ENCODE data around the gene USP33. TPM values are rescaled to one million over a fixed set of nuclear protein-coding genes. Genes with fewer than 3 reads are reported as not detected.
"Not testable (repeated sequence)": the region's sequence is repeated elsewhere in the genome, so short reads cannot be mapped to it uniquely, and the experiment has no call there.

USP33 gene
- total RNA-seq = 49.9 and 53.1 TPM in 2 replicates

DNA sequence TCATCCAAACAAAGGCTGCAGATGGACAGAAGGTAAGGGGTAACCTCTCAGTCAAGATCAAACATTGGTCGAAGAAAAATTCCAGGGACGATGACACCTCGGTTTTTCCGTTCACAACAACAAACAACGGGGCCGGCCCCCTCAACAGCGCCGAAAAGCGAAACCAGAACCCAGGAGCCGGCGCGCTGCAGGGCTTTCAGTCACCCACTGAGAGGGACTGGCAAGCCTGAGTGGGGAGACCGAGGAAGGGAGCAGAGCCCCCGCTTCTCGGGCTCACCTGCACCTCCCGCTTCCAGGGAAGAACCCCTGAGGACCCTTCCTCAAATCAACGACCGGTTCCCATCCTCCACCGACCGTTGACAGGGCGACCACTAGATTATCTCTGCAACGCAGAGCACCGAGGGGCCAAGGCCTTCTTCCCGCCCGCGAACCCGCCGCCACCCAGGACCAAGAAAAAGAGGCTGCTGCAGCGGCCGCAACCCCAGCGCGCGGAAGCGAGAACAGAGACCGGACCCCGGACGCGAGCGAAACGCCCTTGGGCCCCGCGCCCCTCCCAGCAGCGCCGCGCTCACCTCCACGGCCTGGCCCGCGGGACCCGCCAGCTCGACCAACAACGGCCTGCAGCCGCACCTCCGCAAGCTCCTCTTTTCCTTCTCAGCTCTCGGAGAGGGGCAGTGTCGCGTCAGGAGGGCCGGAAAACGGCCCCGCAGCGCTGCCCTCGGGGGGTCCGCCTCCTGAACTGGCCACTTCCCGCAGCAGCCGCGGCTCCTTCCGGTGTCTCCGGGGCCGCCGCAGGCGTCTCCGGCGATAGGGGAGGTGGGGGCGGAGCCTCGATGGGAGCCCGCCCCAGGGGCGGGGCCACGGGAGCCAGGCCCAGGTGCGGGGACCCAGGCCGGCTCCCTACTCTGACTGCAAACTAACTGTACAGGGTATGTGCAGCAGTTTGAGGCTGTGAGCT lies at the start of gene USP33:
USP33 (minus strand) TSS at position 782 of the 958 bp plus-strand sequence. CDS start 18,155 bp downstream, outside the sequence.
- peak; percentile 89 for DNase-seq (ENCODE audit: low spot score)
- H3K9me3 Mint-ChIP-seq = no peaks in the 10 kb centered on the region
- peak within 1 kb of the TSS; percentile 92 for H3K4me3 Mint-ChIP-seq
- H3K27me3 Mint-ChIP-seq (ENCODE audit: insufficient read depth) = peaks cover 2% of the 10 kb centered on the region
- peak within 1 kb of the TSS; percentile 88 for H3K27ac Mint-ChIP-seq
- H3K4me1 Mint-ChIP-seq (ENCODE audit: low read depth) = peaks cover 28% of the 10 kb centered on the region
- H3K36me3 Mint-ChIP-seq (ENCODE audit: low read depth) = peaks cover 5% of the 10 kb centered on the region
- intact Hi-C loops (cut with micrococcal nuclease) = loop anchor here (1.0 to 10.0 kb wide), 5 partner anchors 20 to 545 kb away; partner anchors contain the start of genes FUBP1, MIGA1 and PIGK

DNA sequence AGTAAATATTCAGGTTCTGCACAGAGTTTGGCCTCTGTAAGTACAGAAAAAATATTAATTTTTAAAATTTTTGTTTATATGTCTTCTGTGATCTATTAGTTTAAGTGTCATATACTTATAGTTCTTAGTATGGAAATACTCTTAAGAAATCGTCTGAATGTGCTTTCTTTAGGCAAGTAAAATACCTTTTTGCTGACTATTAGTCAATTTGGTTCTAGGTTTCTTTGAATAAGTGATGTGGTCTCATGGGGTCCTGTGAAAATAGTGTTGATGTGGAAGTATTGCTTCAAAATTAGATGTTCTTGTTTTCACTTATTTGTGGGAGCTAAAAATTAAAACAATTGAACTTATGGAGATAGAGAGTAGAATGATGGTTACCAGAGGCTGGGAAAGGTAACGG lies 43.7 kb upstream of the USP33 start:
- Mint-ChIP-seq H3K27ac (no peak overlapping the region), H3K27me3 (ENCODE audit: insufficient read depth) (no peaks in the 10 kb centered on the region), H3K36me3 (ENCODE audit: low read depth) (peaks cover 18% of the 10 kb centered on the region), H3K9me3 (no peaks in the 10 kb centered on the region), H3K4me1 (ENCODE audit: low read depth) (no peaks in the 10 kb centered on the region), H3K4me3 (no peak overlapping the region)
- DNase-seq (ENCODE audit: low spot score) = no peak
- intact Hi-C loops (cut with micrococcal nuclease) = no loop called here

DNA sequence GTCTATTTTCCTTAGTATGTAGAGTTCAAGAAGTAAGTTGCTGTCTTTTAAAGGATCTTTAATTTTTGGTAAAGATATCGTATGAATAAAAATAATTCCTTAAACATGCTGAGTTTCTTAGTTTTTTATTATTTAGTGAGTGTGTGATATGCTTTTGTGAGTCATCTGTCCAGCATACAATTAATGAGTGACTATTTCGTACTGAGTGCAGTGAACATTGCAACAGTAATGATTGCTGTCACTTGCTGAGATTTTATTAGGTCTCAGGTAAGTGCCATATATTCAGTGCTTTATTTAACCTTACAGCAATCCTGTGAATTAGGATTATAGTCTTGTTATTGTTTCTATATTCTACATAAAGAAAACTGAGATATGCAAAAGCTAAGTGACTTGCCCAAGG lies 42.4 kb upstream of the USP33 start:
- no peaks in the 10 kb centered on the region for H3K27me3 Mint-ChIP-seq (ENCODE audit: insufficient read depth)
- H3K9me3 Mint-ChIP-seq = no peaks in the 10 kb centered on the region
- intact Hi-C loops (cut with micrococcal nuclease) = no loop called here
- no peaks in the 10 kb centered on the region for H3K4me1 Mint-ChIP-seq (ENCODE audit: low read depth)
- H3K27ac Mint-ChIP-seq = no peak overlapping the region
- H3K36me3 Mint-ChIP-seq (ENCODE audit: low read depth) = peaks cover 17% of the 10 kb centered on the region
- no peak for DNase-seq (ENCODE audit: low spot score)
- H3K4me3 Mint-ChIP-seq = no peak overlapping the region

DNA sequence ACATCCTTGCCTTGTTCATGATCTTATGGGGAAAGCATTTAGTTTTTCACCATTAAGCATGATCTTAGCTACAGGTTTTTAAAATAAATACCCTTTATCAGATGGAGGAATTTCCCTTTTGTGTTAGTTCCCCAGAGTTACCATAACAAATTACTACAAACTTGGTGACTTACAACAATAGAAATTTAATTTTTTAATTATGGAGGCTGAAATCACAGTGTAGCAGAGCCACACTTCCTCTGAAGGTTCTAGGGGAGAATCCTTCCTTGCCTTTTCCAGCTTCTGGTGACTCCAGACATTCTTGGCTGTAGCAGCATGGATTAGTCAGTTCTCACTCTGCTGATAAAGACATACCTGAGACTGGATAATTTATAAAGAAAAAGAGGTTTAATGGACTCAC lies 38.3 kb upstream of the USP33 start:
- intact Hi-C loops (cut with micrococcal nuclease) = no loop called here
- Mint-ChIP-seq H3K27ac (no peak overlapping the region), H3K4me3 (no peak overlapping the region), H3K27me3 (ENCODE audit: insufficient read depth) (no peaks in the 10 kb centered on the region), H3K9me3 (no peaks in the 10 kb centered on the region), H3K4me1 (ENCODE audit: low read depth) (no peaks in the 10 kb centered on the region), H3K36me3 (ENCODE audit: low read depth) (peaks cover 9% of the 10 kb centered on the region)
- DNase-seq (ENCODE audit: low spot score) = no peak

DNA sequence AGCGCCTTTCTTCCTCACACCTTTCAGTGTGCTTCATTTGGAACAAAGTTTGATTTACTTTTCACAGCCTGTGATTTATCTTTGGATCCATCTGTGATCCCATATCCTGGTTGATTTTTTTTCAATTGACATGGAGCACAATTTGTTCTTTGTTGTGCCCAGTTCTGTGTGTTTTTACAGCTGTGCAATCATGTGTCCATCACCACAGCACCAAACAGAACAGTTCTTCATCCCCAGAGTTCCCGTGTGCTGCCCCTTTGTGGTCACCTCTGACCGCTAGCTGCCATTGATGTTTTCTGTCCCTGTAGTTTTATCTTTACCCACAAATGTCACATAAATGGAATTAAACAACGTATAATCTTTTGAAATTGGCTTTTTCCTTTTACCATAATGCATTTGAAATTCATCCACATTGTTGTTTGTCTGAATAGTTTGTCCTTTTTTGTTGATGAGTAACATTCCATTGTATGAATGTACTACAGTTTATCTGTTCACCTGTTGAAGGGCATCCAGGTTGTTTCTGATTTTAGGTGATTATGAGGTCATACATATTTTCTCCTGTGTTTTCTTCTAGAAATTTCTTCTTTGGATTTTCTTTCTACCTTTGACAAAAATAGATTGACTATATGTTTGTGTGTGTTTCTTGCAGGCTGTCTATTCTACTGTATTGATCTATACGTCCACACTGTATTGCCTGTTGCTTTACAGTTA lies 37.2 kb upstream of the USP33 start:
- intact Hi-C loops (cut with micrococcal nuclease) = no loop called here
- no peaks in the 10 kb centered on the region for H3K9me3 Mint-ChIP-seq
- peaks cover 12% of the 10 kb centered on the region for H3K36me3 Mint-ChIP-seq (ENCODE audit: low read depth)
- no peaks in the 10 kb centered on the region for H3K27me3 Mint-ChIP-seq (ENCODE audit: insufficient read depth)
- no peak overlapping the region for H3K4me3 Mint-ChIP-seq
- peaks cover 5% of the 10 kb centered on the region for H3K4me1 Mint-ChIP-seq (ENCODE audit: low read depth)
- H3K27ac Mint-ChIP-seq = no peak overlapping the region
- DNase-seq (ENCODE audit: low spot score) = no peak

DNA sequence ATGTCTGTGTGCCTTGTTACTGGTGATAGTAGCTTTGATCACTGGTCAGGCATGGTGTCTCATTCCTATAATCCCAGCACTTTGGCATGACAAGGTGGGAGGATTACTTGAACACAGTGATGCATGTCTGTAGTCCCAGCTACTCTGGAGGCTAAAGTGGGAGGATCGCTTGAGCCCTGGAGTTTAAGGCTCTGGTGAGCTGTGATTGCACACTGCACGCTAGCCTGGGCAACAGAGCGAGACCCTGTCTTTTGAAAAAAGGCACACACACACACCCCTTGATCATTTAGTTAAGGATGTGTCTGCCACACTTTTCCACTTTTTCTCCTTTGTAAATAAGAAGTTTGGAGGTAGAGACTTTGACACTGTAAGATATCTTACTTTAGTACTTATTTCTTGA lies 34.9 kb upstream of the USP33 start:
- H3K4me1 Mint-ChIP-seq (ENCODE audit: low read depth) = peaks cover 5% of the 10 kb centered on the region
- peaks cover 12% of the 10 kb centered on the region for H3K36me3 Mint-ChIP-seq (ENCODE audit: low read depth)
- no peak overlapping the region for H3K4me3 Mint-ChIP-seq
- H3K27ac Mint-ChIP-seq = no peak overlapping the region
- intact Hi-C loops (cut with micrococcal nuclease) = no loop called here
- no peak for DNase-seq (ENCODE audit: low spot score)
- H3K27me3 Mint-ChIP-seq (ENCODE audit: insufficient read depth) = no peaks in the 10 kb centered on the region
- no peaks in the 10 kb centered on the region for H3K9me3 Mint-ChIP-seq

DNA sequence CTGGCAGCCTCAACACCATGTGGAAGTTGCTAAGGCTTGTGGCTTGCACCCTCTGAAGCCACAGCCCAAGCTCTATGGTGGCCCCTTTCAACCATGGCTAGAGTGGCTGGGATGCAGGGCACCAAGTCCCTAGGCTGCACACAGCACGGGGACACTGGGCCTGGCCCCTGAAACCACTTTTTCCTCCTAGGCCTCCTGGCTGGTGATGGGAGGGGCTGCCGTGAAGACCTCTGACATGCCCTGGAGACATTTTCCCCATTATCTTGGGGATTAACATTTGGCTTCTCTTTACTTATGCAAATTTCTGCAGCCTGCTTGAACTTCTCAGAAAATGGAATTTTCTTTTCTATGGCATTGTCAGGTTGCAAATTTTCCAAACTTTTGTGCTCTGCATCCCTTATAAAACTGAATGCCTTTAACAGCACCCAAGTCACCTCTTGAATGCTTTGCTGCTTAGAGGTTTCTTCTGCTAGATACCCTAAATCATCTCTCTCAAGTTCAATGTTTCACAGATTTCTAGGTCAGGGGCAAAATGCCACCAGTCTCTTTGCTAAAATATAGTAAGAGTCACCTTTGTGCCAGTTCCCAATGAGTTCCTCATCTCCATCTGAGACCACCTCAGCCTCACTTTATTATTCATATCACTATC lies 26.6 kb upstream of the USP33 start:
- intact Hi-C loops (cut with micrococcal nuclease) = not testable (repeated sequence)

DNA sequence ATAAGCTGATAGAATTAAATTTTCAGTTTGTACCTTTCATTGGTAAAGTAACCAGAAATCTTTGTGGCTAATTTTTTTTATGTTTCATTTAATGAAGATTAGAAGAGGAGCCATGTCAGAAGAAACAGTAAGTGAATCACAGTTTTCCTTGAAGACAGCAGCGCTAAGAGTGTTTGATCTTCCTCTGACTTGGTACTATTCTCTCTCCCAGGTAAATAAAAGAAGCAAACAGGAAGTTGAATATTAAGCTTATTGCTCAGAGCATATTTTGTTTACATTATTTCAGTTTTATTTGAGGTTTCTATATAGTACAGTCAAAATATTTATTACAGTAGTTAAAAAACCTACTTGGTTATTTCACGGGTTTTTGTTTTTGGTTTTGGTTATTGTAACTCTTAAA lies 23.5 kb upstream of the USP33 start:
- intact Hi-C loops (cut with micrococcal nuclease) = no loop called here
- Mint-ChIP-seq H3K9me3 (peaks cover 8% of the 10 kb centered on the region), H3K4me3 (no peak overlapping the region), H3K4me1 (ENCODE audit: low read depth) (peaks cover 39% of the 10 kb centered on the region), H3K27me3 (ENCODE audit: insufficient read depth) (no peaks in the 10 kb centered on the region), H3K27ac (no peak overlapping the region), H3K36me3 (ENCODE audit: low read depth) (peaks cover 38% of the 10 kb centered on the region)
- DNase-seq (ENCODE audit: low spot score) = no peak

More for the DNA sequence above, 26.6 kb upstream of the USP33 start:
- not testable (repeated sequence) for DNase-seq (ENCODE audit: low spot score); H3K4me3 Mint-ChIP-seq; H3K27me3 Mint-ChIP-seq (ENCODE audit: insufficient read depth); H3K27ac Mint-ChIP-seq; H3K9me3 Mint-ChIP-seq
- peaks cover 17% of the 10 kb centered on the region for H3K4me1 Mint-ChIP-seq (ENCODE audit: low read depth)
- peaks cover 41% of the 10 kb centered on the region for H3K36me3 Mint-ChIP-seq (ENCODE audit: low read depth)

DNA sequence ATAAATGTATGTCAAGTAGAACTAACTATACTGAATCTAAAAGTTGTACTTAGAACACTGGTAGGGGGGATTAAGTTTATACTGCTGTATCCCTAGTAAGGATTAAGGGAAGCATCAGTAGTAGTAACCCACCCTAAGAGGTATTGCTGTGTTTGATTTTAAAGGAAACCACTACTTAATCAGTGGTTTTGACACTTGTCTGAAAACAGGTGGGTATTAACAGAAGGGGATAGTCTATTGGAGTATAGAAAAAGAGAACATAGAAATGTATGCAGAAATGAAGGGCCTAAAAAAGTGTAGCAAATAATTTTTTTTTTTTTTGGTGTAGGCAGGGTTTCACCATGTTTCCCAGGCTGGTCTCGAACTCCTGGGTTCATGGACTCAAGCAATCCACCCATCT lies 22.0 kb upstream of the USP33 start:
- DNase-seq (ENCODE audit: low spot score) = no peak
- Mint-ChIP-seq H3K36me3 (ENCODE audit: low read depth) (peaks cover 32% of the 10 kb centered on the region), H3K4me1 (ENCODE audit: low read depth) (peaks cover 39% of the 10 kb centered on the region), H3K27ac (no peak overlapping the region), H3K9me3 (peaks cover 6% of the 10 kb centered on the region), H3K27me3 (ENCODE audit: insufficient read depth) (peaks cover 2% of the 10 kb centered on the region), H3K4me3 (peak overlapping the region; percentile 98)
- intact Hi-C loops (cut with micrococcal nuclease) = no loop called here

DNA sequence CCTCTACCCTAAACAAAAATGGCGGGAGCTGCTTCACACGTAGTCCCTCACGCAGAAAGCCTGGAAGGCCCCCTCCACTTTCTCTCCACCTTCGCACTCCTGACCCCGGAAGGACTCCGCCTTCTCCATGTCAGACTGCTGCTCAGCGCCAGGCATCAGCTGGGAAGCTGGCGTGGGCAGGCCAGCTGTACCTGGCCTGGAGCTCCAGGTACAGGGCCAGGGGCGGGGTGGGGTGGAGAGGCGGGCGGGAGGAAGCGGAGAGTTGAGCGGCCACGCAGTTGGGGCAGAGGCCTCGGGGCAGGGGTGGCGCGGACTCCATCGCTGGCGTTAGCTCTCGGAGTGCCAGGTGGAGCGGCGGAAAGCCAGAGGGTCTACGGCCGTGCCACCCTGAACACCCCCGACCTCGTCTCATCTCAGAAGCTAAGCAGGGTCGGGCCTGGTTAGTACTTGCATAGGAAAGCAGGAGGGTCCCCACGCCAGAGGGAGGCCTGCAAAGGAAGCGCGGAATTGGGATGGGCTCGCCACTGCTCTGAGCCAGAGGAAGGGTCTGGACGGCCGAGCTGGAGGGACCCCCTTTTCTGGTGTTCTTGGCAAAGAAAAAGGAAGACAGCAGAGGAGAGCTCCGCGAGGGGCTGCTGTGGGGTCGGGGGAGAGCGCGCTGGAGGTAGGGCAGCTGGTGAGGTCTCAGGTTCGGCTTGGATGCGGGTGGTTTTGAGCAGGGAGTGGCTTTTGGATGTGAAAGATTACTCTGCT lies 20.1 kb upstream of the USP33 start, which contains the start of gene MIGA1:
MIGA1 (plus strand) TSS at position 121 of the 753 bp plus-strand sequence. CDS start 3,604 bp downstream, outside the sequence.
- Mint-ChIP-seq H3K9me3 (no peaks in the 10 kb centered on the region), H3K36me3 (ENCODE audit: low read depth) (peaks cover 16% of the 10 kb centered on the region), H3K27ac (peak within 1 kb of the TSS; percentile 87), H3K4me3 (peak within 1 kb of the TSS; percentile 98), H3K27me3 (ENCODE audit: insufficient read depth) (peaks cover 4% of the 10 kb centered on the region), H3K4me1 (ENCODE audit: low read depth) (peaks cover 39% of the 10 kb centered on the region)
- intact Hi-C loops (cut with micrococcal nuclease) = loop anchor here (1.0 to 2.0 kb wide), 6 partner anchors 20 to 1993 kb away; partner anchors contain the start of genes DNAJB4, FUBP1, PIGK and RABGGTB
- DNase-seq (ENCODE audit: low spot score) = peak; percentile 77

DNA sequence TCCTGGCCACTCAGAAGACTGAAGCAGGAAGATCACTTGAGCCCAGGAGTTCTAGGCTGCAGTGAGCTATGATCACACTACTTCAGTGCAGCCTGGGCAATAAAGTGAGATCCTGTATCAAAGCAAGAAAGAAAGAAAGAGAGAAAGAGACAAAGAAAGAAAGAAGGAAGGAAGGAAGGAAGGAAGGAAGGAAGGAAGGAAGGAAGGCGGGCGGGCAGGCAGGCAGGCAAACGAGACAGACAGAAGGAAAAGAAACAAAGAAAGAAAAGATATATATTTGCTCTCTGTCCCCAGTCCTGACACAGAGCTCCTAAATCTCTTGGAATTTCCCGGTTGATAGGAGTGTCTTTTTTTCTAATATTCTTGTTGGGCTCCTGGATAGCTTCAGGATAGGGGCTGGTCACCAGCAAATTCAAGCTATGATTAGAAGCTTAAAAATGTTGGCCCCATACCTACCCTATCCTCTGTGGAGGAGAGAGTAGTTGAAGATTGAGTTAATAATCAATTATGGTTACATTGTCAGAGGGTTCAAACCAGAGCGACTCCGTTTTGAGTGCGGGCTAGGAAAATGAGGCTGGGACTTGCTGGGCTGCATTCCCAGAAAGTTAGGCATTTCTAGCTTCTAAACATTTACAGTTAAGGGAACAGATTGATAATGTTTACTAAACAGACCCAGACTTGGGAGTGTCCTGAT lies 16.5 kb upstream of the USP33 start:
- Mint-ChIP-seq H3K4me3 (no peak overlapping the region), H3K27ac (no peak overlapping the region), H3K27me3 (ENCODE audit: insufficient read depth) (peaks cover 4% of the 10 kb centered on the region), H3K9me3 (no peaks in the 10 kb centered on the region), H3K36me3 (ENCODE audit: low read depth) (peaks cover 4% of the 10 kb centered on the region), H3K4me1 (ENCODE audit: low read depth) (peaks cover 21% of the 10 kb centered on the region)
- no peak for DNase-seq (ENCODE audit: low spot score)
- intact Hi-C loops (cut with micrococcal nuclease) = no loop called here
